SKM-1 treated with dmso at 0.1 percent for 144 hours (cell line): Measurements from ENCODE around the gene CCDC137.

Experiments used
- DNase-seq: peaks from one replicate; lab custom pipeline; 2025; ENCODE audit not compliant: unreplicated experiment; lab: John Stamatoyannopoulos, UW

CCDC137 gene

GRCh38 chr17:81700353-81701287 lies 34.1 kb downstream of the CCDC137 start:
- DNase-seq, result no peak

- no peak for DNase-seq
Observed at GRCh38 chr17:81701288-81702071, 34.9 kb downstream of the CCDC137 start.

- peak; percentile 84 for DNase-seq
Observed at GRCh38 chr17:81702934-81703746, 36.6 kb downstream of the CCDC137 start, which contains the start of gene MRPL12. Gene MRPL12 (plus strand): TSS chr17:81703367. CDS start chr17:81703502, 135 bp downstream.

GRCh38 chr17:81703747-81704654 lies 37.5 kb downstream of the CCDC137 start:
- no peak for DNase-seq

- no peak for DNase-seq
Observed at GRCh38 chr17:81705518-81706231, 39.1 kb downstream of the CCDC137 start.

GRCh38 chr17:81706232-81706611 lies 39.7 kb downstream of the CCDC137 start:
- DNase-seq, result no peak

GRCh38 chr17:81706757-81707624 lies 40.5 kb downstream of the CCDC137 start:
- DNase-seq, result no peak

- DNase-seq, result no peak
Observed at GRCh38 chr17:81707725-81708646, 41.4 kb downstream of the CCDC137 start.

GRCh38 chr17:81708739-81709185 lies 42.2 kb downstream of the CCDC137 start:
- no peak for DNase-seq

- peak; percentile 86 for DNase-seq
Observed at GRCh38 chr17:81710514-81711308, 44.2 kb downstream of the CCDC137 start.

- peak; percentile 76 for DNase-seq
Observed at GRCh38 chr17:81711814-81712467, 45.4 kb downstream of the CCDC137 start, which contains the start of gene SLC25A10. Gene SLC25A10 (plus strand): TSS chr17:81712284. CDS start chr17:81712427, 143 bp downstream.

- no peak for DNase-seq
Observed at GRCh38 chr17:81712468-81713003, 46.0 kb downstream of the CCDC137 start.

GRCh38 chr17:81713004-81713555 lies 46.5 kb downstream of the CCDC137 start:
- no peak for DNase-seq

GRCh38 chr17:81713556-81714411 lies 47.2 kb downstream of the CCDC137 start:
- no peak for DNase-seq
